ENCODE data around the gene SKAP2.

DNA sequence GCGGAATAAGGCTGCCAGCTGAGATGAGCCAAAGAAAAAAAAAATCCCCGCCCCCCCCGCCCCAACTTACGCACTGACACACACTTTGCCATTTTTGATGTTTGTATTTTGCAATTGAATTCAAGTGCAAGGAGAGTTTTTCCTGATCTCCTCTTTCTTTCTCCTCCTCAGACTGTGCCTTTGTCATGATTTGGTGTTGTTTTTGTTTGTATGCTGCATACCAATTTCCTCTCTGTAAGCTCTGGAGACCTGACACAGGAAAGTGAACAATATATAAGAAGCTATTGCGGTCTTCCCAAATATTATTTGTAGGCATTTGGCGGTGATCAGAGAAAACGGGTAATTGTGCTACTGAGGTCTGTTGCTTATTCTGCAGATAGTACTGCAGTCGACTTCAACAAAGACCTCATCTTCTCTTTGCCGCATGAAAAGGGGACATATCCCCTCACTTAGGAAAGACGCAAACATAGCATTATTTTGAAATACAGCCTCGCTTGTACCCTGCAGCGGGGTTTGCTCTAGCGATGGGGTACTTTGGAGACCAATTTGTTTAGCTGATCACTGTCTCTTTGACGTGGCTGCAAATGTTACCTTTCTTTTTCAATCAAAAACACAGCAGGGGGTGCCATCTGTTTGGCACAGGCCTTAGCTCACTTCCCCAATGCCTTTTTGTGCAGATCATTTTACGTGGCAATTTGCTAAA, 206.6 kb downstream of the SKAP2 start:
- TF ChIP-seq, protein P1, sequence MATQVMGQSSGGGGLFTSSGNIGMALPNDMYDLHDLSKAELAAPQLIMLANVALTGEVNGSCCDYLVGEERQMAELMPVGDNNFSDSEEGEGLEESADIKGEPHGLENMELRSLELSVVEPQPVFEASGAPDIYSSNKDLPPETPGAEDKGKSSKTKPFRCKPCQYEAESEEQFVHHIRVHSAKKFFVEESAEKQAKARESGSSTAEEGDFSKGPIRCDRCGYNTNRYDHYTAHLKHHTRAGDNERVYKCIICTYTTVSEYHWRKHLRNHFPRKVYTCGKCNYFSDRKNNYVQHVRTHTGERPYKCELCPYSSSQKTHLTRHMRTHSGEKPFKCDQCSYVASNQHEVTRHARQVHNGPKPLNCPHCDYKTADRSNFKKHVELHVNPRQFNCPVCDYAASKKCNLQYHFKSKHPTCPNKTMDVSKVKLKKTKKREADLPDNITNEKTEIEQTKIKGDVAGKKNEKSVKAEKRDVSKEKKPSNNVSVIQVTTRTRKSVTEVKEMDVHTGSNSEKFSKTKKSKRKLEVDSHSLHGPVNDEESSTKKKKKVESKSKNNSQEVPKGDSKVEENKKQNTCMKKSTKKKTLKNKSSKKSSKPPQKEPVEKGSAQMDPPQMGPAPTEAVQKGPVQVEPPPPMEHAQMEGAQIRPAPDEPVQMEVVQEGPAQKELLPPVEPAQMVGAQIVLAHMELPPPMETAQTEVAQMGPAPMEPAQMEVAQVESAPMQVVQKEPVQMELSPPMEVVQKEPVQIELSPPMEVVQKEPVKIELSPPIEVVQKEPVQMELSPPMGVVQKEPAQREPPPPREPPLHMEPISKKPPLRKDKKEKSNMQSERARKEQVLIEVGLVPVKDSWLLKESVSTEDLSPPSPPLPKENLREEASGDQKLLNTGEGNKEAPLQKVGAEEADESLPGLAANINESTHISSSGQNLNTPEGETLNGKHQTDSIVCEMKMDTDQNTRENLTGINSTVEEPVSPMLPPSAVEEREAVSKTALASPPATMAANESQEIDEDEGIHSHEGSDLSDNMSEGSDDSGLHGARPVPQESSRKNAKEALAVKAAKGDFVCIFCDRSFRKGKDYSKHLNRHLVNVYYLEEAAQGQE (IDR thresholded peaks at IDR 0.05; ENCODE audit: insufficient read depth in 1 of 2, low read depth in 2 of 2, low read length in 1 of 2), result no peak
- TF ChIP-seq, protein P2, sequence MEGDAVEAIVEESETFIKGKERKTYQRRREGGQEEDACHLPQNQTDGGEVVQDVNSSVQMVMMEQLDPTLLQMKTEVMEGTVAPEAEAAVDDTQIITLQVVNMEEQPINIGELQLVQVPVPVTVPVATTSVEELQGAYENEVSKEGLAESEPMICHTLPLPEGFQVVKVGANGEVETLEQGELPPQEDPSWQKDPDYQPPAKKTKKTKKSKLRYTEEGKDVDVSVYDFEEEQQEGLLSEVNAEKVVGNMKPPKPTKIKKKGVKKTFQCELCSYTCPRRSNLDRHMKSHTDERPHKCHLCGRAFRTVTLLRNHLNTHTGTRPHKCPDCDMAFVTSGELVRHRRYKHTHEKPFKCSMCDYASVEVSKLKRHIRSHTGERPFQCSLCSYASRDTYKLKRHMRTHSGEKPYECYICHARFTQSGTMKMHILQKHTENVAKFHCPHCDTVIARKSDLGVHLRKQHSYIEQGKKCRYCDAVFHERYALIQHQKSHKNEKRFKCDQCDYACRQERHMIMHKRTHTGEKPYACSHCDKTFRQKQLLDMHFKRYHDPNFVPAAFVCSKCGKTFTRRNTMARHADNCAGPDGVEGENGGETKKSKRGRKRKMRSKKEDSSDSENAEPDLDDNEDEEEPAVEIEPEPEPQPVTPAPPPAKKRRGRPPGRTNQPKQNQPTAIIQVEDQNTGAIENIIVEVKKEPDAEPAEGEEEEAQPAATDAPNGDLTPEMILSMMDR (IDR thresholded peaks at IDR 0.05), result no peak

All from Panc1 (cell line).